ENCODE measurements around the gene ZNF185.
A peak's percentile ranks its signal among the peaks of the same experiment; 100 is the strongest.

ZNF185 gene

DNA sequence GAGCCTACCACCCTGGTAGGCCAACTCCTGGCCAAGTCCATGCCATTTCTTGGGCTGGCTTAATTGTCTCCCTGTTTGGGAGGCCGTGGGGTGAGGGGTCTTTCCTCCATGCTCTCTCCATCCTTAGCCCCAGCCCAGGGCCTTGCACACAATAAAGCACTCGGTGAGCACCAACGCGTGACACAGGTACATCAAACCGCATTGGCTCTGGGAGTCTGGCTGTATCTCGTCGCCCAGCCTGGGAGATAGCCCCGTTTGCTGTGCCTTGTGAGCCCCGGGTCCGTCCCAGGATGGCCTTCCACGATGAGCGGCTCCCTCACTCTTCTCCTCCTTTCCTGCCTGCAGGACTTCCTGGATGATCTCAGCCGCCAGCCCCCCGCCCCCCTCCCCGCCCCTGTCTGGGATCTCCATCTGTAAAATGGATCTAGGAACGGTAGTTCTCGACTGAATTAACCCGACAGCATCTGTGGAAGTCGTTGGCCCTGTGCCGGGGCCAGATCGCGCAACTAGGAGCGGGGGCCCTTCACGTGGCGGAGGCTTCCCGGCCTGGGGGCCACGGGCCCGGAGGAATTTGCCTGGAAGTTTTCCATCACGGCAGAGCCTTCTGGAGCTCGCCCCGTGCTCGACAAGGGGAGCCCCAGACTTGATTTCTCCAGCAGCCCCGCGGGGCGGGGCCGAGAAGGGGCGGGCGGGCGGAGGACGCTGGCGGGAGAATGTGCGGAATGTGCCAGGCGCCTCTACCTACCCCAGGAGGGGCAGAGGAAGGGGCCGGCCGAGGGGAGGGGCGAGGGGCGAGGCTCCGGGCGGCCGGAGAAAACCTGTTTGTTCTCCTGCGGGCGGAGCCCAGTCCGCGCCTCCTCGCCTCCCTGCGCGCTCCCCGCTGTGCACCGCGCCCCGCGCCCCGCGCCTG is at the start of gene ZNF185:
Gene ZNF185 (plus strand): TSS at position 846 of the 910 bp plus-strand sequence. CDS start 16,423 bp downstream, outside the sequence.
- no peak for DNase-seq

DNA sequence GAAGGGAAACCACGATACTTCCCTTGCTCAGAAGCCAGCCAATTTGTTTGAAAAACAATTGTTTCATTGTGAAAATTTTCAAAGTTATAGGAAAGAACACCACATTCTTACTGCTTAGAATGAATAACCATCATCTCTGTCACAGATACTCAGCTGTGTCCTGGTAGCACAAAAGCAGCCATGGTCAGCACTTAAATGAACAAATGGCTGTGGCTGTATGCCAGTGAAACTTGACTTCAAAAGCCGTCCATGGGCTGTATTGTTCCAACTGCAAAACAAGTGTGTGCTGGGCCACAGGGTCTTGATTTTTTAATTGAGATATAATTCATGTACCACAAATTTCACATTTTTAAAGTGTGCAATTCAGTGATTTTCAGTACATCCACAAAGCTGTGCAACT is 47.4 kb upstream of the ZNF185 start:
- no peak for DNase-seq

DNA sequence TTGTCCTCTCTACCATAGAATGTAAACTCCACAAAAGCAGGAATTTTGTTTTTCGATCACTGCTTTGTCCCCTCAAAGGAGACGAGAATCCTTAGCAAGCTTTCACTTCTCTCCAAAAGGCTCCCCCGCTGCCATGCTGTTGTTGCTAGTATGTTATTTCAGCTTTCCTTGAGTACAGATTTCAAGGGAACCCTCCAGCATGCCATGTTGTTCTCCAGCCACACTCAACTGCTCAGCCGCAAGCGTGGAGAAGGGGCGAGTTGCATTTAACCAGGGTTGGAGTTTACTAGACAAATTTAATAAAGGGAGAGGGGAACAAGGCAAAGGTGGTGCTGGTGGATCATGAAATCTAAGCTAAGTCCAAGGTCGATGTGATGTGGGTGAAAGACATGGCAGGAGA is 43.9 kb upstream of the ZNF185 start:
- no peak for DNase-seq

DNA sequence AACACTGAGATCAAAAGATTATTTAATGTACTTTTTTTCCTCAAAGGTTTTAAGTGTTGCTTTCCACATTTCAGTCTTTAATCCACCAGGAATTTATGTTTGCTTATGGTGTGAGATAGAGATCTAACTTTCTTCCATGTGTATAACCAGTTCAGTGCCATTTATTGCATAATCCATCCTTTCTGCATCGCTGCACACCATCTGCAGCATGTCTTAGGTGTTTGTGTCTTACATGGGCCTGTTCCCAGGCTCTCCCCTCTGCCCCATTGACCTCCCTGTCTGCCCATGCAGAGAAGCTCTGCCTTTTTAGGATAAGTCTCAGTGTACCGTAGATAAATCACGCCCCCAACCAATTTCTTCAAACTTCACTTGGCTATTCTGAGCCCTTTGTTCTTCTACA is 36.8 kb upstream of the ZNF185 start:
- peak; percentile 52 for DNase-seq

DNA sequence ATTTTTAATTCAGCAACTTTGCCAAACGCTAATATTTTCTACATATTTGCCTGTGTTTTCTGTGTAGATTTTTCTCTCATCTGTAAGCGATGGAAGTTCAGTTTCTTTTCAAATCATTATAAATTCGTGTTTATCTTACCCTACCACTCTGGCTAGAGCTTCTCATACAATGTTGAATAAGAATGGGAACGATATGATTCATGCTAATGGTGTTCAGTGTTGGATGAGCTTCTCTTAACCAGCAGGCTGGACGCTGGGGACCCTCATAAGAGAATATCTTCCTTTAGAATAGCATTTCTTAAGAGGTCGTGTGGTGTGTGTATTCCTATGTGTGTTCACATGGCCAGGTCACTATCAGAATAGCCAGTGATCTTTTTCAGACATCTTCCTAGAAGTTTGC is 36.0 kb upstream of the ZNF185 start:
- DNase-seq = no peak

DNA sequence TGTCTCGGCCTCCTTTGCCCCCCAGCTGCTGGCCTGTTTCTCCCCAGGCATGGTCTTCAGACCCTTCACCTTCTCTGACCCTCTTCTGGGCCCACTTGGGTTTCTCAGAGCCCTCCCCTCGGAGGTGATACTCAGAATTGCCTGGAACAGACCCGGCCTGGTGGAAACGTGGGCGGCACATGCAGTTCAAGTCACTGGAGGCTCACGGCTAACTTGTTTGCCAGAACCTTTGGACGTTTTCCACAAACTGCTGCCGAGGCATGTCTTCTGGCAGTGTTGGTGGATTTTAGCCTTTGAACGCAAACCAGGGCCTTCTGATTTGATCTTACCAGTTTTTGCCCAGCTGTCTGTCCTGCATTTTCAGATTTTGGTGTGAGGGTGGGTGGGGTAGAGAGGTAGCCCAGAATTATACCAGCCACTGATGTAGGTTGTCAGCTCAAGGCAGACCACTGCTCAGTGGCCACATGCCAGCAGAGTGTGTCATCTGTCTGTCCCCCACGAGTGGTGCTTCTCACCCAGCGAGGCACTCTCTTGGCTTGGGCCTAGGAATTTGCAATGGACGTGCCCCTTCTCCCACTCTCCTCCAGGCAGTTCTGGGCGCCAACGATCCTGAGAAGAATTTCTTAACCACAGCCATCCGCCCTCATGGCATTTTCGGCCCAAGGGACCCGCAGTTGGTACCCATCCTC is 32.5 kb upstream of the ZNF185 start:
- no peak for DNase-seq

DNA sequence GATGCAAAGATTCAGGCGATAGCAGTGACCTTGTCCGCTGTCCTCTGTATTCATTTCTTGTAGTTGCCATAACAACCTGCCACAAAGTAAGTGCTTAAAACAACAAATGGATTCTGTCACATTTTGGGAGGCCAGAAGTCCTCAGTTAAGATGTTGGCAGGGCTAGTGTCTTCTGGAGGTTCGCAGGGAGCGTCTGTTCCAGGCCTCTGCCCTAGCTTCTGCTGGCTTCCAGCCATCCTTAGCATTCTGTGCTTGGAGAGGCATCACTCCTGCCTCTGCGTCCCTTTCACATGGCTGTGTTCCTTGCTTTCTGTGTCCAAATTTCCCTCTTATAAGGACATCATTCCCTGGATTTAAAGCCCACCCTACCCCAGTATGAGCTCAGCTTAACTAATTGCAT is 31.5 kb upstream of the ZNF185 start:
- no peak for DNase-seq

DNA sequence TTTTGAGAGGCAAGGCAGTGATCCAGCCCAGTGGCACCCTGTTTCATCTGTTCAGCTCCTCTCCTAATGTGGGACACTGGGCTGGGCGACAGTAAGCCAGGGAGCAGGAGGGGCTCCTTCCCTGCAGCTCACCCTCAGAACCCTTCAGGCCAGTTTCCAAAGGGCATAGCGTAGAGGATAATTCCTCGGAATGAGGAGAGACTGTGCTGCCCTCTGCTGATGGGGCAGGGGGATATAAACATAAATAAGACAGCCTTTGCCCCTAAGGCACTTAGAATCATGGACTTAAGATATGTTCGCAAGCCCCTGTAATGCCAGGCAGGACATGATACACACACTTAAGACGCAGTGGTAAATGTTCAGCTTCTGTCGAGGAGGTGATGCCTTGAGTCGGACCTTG is 27.9 kb upstream of the ZNF185 start:
- DNase-seq = no peak

DNA sequence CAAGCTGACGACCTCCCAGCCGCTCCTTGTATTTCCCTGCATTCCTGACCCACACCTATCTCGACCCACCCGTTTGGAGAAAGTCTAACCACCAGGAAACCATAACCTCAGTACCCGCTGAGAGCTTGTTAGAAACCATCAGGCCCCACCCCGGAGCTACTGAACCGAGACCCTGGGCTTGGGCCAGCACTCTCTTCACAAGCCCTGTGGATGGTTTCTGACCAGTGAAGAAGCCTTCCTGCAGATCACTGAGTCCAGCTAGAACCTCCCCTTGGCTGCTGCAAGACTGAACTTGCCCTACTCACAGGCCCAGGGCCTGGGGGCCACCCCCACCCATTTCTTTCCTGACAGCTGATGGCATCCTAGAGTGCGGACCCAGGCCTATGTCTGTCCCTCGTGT is 26.6 kb upstream of the ZNF185 start:
- DNase-seq = no peak

DNA sequence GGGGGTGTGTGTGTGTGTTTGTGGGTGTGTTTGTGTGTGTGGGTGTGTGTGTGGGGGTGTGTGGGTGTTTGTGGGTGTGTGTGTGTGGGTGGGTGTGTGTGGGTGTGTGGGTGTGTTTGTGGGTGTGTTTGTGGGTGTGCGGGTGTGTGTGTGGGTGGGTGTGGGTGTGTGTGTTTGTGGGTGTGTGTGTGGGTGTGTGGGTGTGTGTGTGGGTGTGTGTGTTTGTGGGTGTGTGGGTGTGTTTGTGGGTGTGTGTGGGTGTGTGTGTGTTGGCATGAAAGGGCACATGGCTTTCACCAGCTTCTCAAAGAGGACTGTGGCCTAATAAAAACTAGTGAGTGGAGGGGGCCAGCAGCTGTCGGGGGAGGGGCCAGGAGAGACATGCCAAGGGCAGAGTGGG is 25.3 kb upstream of the ZNF185 start:
- DNase-seq = no peak

DNA sequence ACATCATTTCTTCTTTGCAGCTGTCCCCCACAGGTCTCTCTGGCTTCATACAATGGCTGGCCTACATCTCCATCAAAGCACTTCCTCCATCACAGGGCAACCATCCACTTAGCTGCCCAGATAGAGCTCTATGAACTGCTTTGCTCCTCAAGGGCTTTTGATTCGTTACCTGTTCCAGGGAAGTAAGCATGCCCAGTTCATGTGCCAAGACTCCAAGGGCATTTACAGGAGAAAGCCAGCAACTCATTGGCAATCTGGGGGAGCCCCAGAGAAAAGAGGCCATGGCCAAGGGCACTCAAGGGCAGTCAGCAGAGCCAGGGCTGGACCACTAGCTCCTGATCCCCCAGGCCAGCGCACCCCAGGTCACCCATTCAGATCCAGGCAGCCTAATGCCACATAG is 24.5 kb upstream of the ZNF185 start:
- DNase-seq = no peak

DNA sequence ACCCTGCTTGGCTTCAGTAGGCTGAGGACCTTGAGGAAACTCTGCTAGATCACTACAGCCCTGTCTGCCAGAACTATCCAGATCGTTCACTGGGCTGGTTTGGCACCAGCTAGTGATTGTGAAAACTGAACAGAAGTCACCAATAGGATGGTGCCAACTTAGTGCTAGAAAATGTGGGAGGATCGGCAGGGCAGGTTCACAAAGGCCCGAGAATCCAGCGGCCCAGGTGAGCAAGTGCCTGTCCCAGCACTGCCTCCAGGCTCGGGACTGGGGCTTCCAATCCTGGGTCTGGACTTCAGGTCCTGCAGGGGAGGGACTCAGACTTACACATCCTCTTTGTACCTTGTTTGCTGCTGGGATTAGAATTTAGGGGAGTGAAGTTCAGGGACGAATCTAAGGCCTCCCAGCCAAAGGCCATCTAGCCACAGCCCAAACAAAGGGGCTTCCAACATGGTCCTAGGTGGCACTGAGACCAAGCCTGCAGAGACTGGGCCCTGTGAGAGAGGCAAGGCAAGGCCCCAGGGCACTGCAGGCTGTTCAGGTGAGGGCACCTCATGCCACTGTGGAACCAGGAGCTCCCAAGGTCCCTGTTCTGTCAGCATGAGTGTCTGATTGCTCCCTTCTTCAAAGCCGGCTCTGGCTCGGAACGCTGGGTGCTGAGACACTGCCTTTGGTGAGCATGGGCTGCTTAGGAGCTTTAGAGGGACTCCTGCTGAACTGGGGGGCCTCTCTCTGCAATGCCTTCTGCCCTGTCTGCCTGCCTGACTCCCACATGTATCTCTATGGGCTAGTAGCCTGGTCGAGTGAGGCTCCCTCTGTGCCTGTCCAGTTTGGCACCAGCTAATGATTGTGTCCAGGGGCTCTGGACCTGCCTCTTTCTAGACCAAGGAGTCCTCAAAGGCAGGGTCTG is 20.7 kb upstream of the ZNF185 start:
- no peak for DNase-seq

DNA sequence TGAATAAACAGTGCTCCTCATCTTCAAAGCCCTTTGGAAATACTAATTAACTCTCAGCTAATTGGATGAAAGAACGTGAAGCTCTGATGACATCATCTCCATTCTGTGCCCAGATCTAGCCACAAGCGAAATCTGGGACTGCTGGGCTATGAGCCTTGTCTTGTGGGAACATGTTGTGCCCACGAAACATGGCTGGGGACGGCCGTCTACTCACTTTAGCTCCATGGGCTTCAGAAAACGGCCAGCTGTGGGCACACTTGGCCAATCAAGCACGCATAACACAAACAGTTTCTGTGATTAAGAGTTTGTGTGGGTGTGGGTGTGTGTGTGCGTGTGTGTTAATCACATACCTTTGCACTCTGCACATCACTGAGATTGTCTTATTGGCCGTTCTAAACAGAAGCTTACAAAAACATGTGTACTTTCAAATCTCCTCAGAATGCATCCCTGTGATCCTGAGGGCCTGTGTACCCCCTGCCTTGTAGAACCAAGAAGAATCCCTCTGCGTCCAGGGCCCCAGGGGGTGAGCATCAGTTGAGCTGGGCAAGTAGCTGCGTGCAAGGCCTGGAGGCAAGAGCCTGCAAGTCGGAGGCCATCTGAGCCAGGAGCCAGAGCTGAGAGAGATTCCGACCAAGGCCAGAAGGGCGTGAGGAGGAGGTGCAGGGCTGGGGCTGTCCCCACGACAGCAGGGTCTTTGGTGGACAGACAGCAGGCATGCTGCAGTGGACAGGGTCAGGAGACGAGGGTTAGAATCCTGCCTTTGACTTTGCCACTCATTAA is 18.7 kb upstream of the ZNF185 start:
- DNase-seq = no peak

DNA sequence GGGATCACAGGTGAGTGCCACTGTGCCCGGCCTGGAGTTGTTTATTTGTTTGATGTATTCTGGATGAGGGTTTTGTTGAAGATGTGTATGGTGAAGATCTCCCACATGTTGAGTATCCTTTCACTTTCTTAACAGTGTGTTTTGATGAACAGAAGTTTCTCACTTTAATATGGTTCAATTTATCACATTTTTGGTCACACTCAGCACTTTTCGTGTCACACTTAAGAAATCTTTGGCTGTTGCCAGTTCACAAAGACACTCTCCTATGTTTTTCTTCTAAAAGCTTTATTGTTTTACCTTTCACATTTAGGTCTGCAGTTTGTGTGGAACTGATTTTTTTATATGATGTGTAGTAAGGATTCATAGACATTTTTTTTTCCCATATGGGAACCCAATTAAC is 16.6 kb upstream of the ZNF185 start:
- no peak for DNase-seq

DNA sequence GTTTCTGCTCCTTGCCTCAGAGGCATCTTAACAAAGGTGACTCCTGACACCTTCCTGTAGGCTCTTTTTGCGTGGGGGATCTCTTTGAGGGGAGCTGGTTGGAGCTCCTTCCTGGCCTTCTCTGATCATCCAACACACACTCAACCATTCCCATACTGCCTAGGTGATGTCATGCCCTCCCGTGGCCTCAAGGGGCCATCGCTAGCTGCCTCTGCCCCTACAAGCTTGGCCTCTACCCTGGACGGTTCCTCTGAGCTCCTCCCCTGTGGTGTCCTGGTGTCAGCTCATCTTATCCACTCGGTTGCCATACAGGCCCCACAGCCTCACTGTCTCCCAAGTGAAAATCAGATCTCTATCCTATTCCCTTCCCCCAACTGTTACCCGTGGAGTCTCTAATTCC is 13.7 kb upstream of the ZNF185 start:
- no peak for DNase-seq

DNA sequence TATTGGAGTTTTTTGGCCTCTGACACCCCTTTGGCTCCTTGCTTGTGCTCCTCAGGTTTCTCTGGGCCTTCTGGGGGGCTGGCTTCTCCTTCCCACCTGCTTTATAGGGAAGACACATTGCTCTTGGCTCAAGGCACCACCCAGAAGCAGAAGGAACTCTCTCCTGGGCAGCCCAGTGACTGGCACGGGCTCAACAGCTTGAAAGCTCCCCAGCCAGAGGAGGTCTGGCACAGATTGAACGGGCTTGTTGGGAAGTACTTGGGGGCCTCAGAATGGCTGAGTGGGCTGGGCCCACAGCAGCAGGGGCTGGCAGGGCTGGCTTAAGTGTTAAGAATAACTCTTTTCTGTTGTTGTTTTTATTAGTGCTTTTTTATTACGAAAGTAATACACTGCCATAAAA is 11.2 kb upstream of the ZNF185 start:
- DNase-seq = no peak

DNA sequence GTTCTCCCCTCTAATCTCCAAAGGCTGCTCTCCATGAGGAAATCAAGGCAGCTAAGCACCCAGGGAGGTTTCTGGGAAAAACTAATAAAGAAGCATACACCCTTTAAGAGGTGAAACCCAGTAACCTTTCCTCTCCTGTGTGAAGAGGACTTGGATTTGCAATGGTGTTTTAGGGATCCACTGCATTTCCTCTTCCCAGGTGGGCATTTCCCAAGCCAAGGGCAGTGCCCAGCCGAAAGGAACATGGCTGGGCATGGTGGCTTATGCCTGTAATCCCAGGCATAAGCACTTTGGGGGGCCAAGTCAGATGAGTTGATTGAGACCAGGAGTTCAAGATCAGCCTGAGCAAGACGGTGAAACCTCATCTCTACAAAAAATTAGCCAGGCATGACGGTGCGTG is 5.4 kb upstream of the ZNF185 start:
- DNase-seq = no peak

DNA sequence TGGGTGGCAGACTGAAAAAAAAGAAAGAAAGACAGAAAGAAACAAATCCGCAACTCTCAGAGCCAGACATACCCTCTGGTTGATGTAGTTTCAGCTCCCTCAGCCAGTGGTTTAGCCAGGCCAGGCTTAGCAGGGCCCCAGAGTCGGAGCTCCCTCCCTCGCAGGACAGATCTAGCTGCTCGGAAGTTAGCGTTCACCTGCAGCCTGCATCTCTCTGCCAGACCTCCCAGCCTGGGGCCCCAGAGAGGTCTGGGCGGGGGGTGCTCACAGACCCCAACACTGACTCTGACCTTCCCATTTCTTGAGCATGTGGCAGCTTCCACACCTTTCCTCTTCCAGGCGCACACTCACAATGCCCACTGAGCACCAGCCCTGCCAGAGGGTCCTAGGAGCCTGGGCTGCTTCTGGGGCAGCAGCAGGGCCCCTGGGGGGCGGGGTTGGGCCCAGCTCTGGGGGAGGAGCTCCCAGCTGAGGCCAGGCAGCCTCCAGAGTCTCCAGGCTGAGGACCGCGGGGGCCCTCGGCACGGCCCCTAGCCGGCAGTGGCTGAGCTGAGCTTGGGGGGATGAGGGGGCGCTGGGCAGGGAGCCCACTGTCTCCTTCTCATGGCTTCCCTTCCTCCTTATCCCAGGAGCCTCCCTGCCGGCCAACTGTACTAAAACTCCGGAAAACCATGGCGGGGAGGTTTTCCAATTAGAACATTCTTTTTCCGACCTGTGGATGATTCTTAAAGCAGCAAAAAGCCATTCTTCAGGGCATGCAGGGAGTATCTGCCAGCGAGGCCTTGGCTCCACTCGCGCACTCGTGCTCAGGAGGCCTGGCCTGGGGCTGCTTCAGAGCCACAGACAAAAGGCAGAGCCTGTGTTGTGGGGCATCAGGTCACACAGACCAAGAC is 4.6 kb upstream of the ZNF185 start:
- DNase-seq = no peak

DNA sequence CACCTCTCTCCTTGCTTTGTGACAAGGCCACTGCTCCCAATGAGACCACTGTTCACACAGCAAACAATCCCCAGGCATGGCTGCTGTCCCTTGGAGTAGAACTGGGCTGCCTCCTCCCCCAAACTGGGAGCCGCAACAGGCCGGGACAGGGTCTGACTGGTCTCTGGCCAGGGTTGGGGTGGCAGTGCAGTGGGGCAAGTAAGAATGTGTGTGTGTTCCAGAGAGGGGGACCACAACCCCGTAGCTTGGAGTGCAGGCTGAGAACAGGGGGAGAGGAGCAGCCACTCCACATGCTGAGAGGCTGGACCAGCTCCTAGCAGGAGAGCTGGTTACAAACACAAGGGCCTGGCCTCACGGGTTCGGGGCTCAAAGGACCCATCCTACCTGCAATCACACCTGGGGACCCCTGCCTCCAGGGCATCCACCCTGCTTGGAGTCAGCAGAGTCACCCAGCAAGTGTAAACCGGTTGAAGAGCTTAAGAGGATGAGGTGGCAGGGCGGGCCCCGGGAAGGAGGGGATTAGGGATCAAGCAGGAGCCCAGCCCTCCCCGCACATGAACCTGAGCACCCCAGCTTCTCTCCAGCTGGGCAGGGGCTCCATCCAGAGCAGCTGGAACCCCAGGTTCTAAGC is 3.8 kb upstream of the ZNF185 start:
- no peak for DNase-seq

DNA sequence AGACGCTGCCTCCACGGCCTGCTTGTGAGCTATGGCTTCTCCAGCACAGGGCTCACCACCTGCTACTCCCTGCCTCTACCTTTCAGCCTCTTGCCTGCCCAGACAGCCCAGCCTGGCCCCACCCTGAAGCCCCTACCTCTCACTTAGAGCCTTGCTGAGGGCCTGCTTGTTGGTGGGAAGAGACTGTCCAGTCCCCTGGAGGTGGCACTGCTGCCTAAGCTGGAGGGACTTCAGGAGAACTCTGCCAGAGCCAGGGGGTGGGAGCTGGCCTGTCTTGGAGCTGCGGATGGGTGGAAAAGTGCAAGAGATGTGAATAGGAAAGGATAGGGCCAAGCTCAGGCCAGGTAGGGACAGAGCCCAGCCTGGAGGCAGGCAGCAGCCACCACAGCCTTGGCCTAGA is 2.7 kb upstream of the ZNF185 start:
- no peak for DNase-seq
